Measurements from ENCODE around the gene CCDC50.

CCDC50 gene

DNA sequence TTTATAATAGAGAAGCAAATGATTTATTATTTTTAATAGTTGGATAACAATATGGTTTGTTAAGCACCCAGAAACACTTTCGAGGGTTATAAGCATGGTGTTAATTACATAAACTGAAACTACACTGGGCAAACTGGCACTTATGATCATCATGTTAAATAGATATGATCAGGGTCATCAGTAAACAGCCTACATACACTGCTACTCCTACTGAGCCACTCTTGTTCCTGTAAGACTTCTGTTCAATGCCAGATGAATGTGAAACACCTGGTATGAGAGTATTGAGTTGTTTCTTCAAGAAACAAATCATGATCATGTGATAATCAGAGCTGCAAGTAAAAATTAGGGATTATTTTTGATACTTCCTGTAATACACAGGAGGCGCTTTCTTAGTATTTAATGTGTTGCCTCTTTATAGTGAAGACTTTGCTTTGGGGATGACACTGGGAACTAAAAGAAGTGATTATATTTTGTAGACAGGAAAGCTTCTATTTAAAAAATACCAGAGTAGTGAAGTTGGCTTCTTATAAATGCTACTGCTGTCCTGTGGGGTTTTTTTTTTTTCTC is 33.4 kb downstream of the CCDC50 start:
- no peak for DNase-seq (ENCODE audit: low read depth in 1 of 2, low spot score in 1 of 2)

DNA sequence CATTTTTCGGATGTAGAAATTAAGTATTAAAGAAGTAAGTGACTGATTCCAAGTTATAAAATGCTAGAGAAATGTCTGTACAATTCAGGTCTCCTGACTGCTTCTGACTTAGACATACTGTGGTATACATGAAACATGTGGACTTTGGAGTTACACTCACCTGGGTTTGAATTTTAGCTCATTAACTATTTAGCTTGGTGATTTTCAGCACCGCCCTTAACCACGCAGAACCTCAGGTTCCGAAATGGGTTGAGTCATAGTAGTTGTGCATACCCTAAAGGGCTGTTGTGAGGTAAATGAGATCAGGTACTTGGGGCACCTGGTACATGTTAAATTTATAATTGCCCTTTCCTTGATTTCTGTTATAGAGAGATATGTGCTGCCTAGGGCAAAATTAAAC is 34.0 kb downstream of the CCDC50 start:
- H3K27me3 ChIP-seq (ENCODE audit: insufficient read depth, poor library complexity, severe bottlenecking): no peaks in the 10 kb centered on the region
- no peak overlapping the region for H3K27ac ChIP-seq (replicated peaks)
- TF ChIP-seq GABPA (IDR thresholded peaks at IDR 0.05; ENCODE audit: low read depth) (no peak), SPI1 (IDR thresholded peaks at IDR 0.05; ENCODE audit: borderline replicate concordance, low read depth) (no peak), POLR2AphosphoS5 (IDR thresholded peaks at IDR 0.05; ENCODE audit: low read depth) (no peak)
- TF ChIP-seq, protein P1, sequence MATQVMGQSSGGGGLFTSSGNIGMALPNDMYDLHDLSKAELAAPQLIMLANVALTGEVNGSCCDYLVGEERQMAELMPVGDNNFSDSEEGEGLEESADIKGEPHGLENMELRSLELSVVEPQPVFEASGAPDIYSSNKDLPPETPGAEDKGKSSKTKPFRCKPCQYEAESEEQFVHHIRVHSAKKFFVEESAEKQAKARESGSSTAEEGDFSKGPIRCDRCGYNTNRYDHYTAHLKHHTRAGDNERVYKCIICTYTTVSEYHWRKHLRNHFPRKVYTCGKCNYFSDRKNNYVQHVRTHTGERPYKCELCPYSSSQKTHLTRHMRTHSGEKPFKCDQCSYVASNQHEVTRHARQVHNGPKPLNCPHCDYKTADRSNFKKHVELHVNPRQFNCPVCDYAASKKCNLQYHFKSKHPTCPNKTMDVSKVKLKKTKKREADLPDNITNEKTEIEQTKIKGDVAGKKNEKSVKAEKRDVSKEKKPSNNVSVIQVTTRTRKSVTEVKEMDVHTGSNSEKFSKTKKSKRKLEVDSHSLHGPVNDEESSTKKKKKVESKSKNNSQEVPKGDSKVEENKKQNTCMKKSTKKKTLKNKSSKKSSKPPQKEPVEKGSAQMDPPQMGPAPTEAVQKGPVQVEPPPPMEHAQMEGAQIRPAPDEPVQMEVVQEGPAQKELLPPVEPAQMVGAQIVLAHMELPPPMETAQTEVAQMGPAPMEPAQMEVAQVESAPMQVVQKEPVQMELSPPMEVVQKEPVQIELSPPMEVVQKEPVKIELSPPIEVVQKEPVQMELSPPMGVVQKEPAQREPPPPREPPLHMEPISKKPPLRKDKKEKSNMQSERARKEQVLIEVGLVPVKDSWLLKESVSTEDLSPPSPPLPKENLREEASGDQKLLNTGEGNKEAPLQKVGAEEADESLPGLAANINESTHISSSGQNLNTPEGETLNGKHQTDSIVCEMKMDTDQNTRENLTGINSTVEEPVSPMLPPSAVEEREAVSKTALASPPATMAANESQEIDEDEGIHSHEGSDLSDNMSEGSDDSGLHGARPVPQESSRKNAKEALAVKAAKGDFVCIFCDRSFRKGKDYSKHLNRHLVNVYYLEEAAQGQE (IDR thresholded peaks at IDR 0.05; ENCODE audit: insufficient replicate concordance, low read depth): no peak
- TF ChIP-seq, protein P2, sequence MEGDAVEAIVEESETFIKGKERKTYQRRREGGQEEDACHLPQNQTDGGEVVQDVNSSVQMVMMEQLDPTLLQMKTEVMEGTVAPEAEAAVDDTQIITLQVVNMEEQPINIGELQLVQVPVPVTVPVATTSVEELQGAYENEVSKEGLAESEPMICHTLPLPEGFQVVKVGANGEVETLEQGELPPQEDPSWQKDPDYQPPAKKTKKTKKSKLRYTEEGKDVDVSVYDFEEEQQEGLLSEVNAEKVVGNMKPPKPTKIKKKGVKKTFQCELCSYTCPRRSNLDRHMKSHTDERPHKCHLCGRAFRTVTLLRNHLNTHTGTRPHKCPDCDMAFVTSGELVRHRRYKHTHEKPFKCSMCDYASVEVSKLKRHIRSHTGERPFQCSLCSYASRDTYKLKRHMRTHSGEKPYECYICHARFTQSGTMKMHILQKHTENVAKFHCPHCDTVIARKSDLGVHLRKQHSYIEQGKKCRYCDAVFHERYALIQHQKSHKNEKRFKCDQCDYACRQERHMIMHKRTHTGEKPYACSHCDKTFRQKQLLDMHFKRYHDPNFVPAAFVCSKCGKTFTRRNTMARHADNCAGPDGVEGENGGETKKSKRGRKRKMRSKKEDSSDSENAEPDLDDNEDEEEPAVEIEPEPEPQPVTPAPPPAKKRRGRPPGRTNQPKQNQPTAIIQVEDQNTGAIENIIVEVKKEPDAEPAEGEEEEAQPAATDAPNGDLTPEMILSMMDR (IDR thresholded peaks at IDR 0.05; ENCODE audit: insufficient read depth, low read length): no peak
- DNase-seq (ENCODE audit: low read depth in 1 of 2, low spot score in 1 of 2): no peak
- no peak overlapping the region for H3K4me3 ChIP-seq (replicated peaks; ENCODE audit: insufficient read depth, low read length)

More for the DNA sequence above, 33.4 kb downstream of the CCDC50 start:
- Histone ChIP-seq H3K27me3 (ENCODE audit: insufficient read depth, poor library complexity, severe bottlenecking) (no peaks in the 10 kb centered on the region), H3K4me3 (replicated peaks; ENCODE audit: insufficient read depth, low read length) (no peak overlapping the region), H3K27ac (replicated peaks) (no peak overlapping the region)
- TF ChIP-seq, protein P2 (IDR thresholded peaks at IDR 0.05; ENCODE audit: insufficient read depth, low read length): no peak
- no peak for TF ChIP-seq GABPA (IDR thresholded peaks at IDR 0.05; ENCODE audit: low read depth)
- TF ChIP-seq, protein P1 (IDR thresholded peaks at IDR 0.05; ENCODE audit: insufficient replicate concordance, low read depth): no peak
- TF ChIP-seq SPI1 (IDR thresholded peaks at IDR 0.05; ENCODE audit: borderline replicate concordance, low read depth): no peak

DNA sequence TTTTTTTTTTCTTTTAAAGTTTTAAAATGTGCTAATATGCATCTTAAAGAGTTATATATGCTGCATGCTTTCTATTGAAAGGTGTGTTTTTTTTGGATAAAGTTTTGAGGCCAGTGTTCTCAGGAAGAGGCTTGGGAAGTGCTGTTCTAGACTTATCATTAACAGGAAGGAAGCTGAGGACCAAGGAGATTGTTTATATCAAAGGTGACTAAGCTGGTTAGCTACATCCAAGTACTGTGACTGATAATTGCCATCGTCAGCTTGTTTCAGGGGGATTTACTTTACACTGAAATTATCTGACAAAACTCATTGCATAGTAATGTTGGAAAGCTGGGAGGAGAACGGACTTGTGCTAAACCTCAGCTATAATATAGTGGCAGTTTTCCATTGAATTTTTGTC is 37.5 kb downstream of the CCDC50 start:
- Histone ChIP-seq H3K27me3 (ENCODE audit: insufficient read depth, poor library complexity, severe bottlenecking) (no peaks in the 10 kb centered on the region), H3K4me3 (replicated peaks; ENCODE audit: insufficient read depth, low read length) (no peak overlapping the region), H3K27ac (replicated peaks) (no peak overlapping the region)
- TF ChIP-seq SPI1 (IDR thresholded peaks at IDR 0.05; ENCODE audit: borderline replicate concordance, low read depth) (no peak), GABPA (IDR thresholded peaks at IDR 0.05; ENCODE audit: low read depth) (no peak), POLR2AphosphoS5 (IDR thresholded peaks at IDR 0.05; ENCODE audit: low read depth) (no peak)
- TF ChIP-seq, protein P1 (IDR thresholded peaks at IDR 0.05; ENCODE audit: insufficient replicate concordance, low read depth): no peak
- TF ChIP-seq, protein P2 (IDR thresholded peaks at IDR 0.05; ENCODE audit: insufficient read depth, low read length): no peak
- DNase-seq (ENCODE audit: low read depth in 1 of 2, low spot score in 1 of 2): no peak
